ENCODE data around the gene FAM3B. TPM values are rescaled to one million over a fixed set of nuclear protein-coding genes. Genes with fewer than 3 reads are reported as not detected.

The FAM3B gene
- total and polyA plus RNA-seq, 2 experiments from 2014 or later = 2.5 to 3.6 TPM

GRCh38 chr21:41369105-41369919 lies 52.7 kb downstream of the FAM3B start:
- H2AFZ ChIP-seq = peak overlapping the region; percentile 100
- no peaks in the 10 kb centered on the region for H4K20me1 ChIP-seq (replicated peaks; ENCODE audit: insufficient read depth)
- no peaks in the 10 kb centered on the region for H3K27me3 ChIP-seq (ENCODE audit: insufficient read depth)
- H3K4me3 ChIP-seq = peak overlapping the region; percentile 67
- DNase-seq (ENCODE audit: low spot score) (peak; percentile 83), ATAC-seq (peak; percentile 91)
- Mint-ChIP-seq H3K36me3 (ENCODE audit: low read depth) (no peaks in the 10 kb centered on the region), H3K27ac (no peak overlapping the region; the same call in 1 of the 2 replicates), H3K4me1 (peaks cover 9% of the 10 kb centered on the region; the same call in 2 of the 3 replicates), H3K9me3 (no peaks in the 10 kb centered on the region; the same call in 2 of the 3 replicates), H3K4me3 (peak overlapping the region; percentile 77), H3K27me3 (ENCODE audit: insufficient read depth, low read depth, poor library complexity) (peaks cover 7% of the 10 kb centered on the region)
- peak overlapping the region; percentile 88 for H3K4me2 ChIP-seq
- no peaks in the 10 kb centered on the region for H3F3A ChIP-seq (replicated peaks; ENCODE audit: low read depth)
- 0 out of 2 replicates have a peak, but pooled peaks cover 7% of the 10 kb centered on the region for H3K79me2 ChIP-seq (replicated peaks; ENCODE audit: insufficient read depth)
- H3K4me1 ChIP-seq (ENCODE audit: insufficient read depth) = peaks cover 16% of the 10 kb centered on the region; the same call in 1 of the 2 replicates
- TF ChIP-seq ZNF114 (CRISPR knock-in tag; IDR thresholded peaks at IDR 0.05) = no peak
- TF ChIP-seq CTCF (conservative IDR thresholded peaks at IDR 0.05; ENCODE audit: low read depth in 2 of 2) = peak; percentile 42
- H3K36me3 ChIP-seq (ENCODE audit: insufficient read depth) = no peaks in the 10 kb centered on the region
- H3K9me2 ChIP-seq (ENCODE audit: insufficient read depth) = 0 out of 2 replicates have a peak, but pooled peaks cover 10% of the 10 kb centered on the region
- H3K27ac ChIP-seq (ENCODE audit: low read depth) = no peak overlapping the region

GRCh38 chr21:41369920-41370839 lies 53.6 kb downstream of the FAM3B start:
- peak overlapping the region; percentile 96 for H2AFZ ChIP-seq
- no peak for TF ChIP-seq JUNB (IDR thresholded peaks at IDR 0.05; ENCODE audit: unreplicated experiment)
- no peak for TF ChIP-seq REST (IDR thresholded peaks at IDR 0.05; ENCODE audit: unreplicated experiment)
- TF ChIP-seq ZNF114 (CRISPR knock-in tag; IDR thresholded peaks at IDR 0.05) = no peak
- no peak for TF ChIP-seq NANOG (IDR thresholded peaks at IDR 0.05; ENCODE audit: borderline replicate concordance)
- TF ChIP-seq EZH2 (IDR thresholded peaks at IDR 0.05; ENCODE audit: low read depth, unreplicated experiment) = no peak
- TF ChIP-seq ETS1 (IDR thresholded peaks at IDR 0.05) = no peak
- no peak for TF ChIP-seq ZNF331 (CRISPR knock-in tag; IDR thresholded peaks at IDR 0.05; ENCODE audit: low read depth)
- no peak for TF ChIP-seq CREB1 (CRISPR knock-in tag; IDR thresholded peaks at IDR 0.05; ENCODE audit: low read depth)

More at GRCh38 chr21:41369920-41370839, 53.6 kb downstream of the FAM3B start:
- Histone ChIP-seq H4K20me1 (replicated peaks; ENCODE audit: insufficient read depth) (no peaks in the 10 kb centered on the region), H3K4me3 (peak overlapping the region; percentile 67), H3K27ac (ENCODE audit: low read depth) (no peak overlapping the region), H3K4me1 (ENCODE audit: insufficient read depth) (peaks cover 16% of the 10 kb centered on the region; the same call in 1 of the 2 replicates), H3K79me2 (replicated peaks; ENCODE audit: insufficient read depth) (0 out of 2 replicates have a peak, but pooled peaks cover 7% of the 10 kb centered on the region), H3K4me2 (peak overlapping the region; percentile 88), H3F3A (replicated peaks; ENCODE audit: low read depth) (no peaks in the 10 kb centered on the region), H3K9me2 (ENCODE audit: insufficient read depth) (0 out of 2 replicates have a peak, but pooled peaks cover 10% of the 10 kb centered on the region), H3K36me3 (ENCODE audit: insufficient read depth) (no peaks in the 10 kb centered on the region), H3K27me3 (ENCODE audit: insufficient read depth) (no peaks in the 10 kb centered on the region)
- DNase-seq (ENCODE audit: low spot score) (peak; percentile 36), ATAC-seq (peak; percentile 26)
- Mint-ChIP-seq H3K27me3 (ENCODE audit: insufficient read depth, low read depth, poor library complexity) (peaks cover 7% of the 10 kb centered on the region), H3K27ac (no peak overlapping the region; the same call in 1 of the 2 replicates), H3K9me3 (peaks cover 4% of the 10 kb centered on the region; the same call in 2 of the 3 replicates), H3K4me3 (peak overlapping the region; percentile 77; the same call in 2 of the 3 replicates), H3K4me1 (peaks cover 9% of the 10 kb centered on the region), H3K36me3 (ENCODE audit: low read depth) (no peaks in the 10 kb centered on the region)

Data from GM23338 (cell line).